GM12891 (cell line): ENCODE results near the gene SYCP2L.
"Not testable (repeated sequence)": the region's sequence is repeated elsewhere in the genome, so short reads cannot be mapped to it uniquely, and the experiment has no call there.

Experiments used
- DNase-seq: peaks from one replicate; pipeline ENCODE4 v3.0.0; 2011; ENCODE audit warnings: low spot score; ENCODE audit not compliant: insufficient read length
- FAIRE-seq: peaks from 2 replicates; lab custom pipeline; 2011; peaks lifted over from hg19 to GRCh38; lab: Jason Lieb, UNC
- PAX5 ChIP-seq: IDR thresholded peaks from 2 replicates; pipeline ENCODE4 v1.6.1; 2011; ENCODE audit warnings: low read length, moderate library complexity, mild to moderate bottlenecking; ENCODE audit not compliant: insufficient read depth, severe bottlenecking
- POLR2A ChIP-seq: IDR thresholded peaks from 2 replicates; pipeline ENCODE4 v1.6.1; 2011; ENCODE audit warnings: low read depth, low read length, control low read depth
- POLR2AphosphoS5 ChIP-seq: IDR thresholded peaks from 2 replicates; pipeline ENCODE4 v1.6.1; 2011; ENCODE audit warnings: low read depth, low read length, control low read depth
- POU2F2 ChIP-seq: IDR thresholded peaks from 2 replicates; pipeline ENCODE4 v1.6.1; 2011; ENCODE audit warnings: low read depth, mild to moderate bottlenecking, control low read depth, low read length, moderate library complexity
- SPI1 ChIP-seq: IDR thresholded peaks from 2 replicates; pipeline ENCODE4 v1.6.1; 2011; ENCODE audit warnings: low read depth, low read length, control low read depth
- TAF1 ChIP-seq: IDR thresholded peaks from 2 replicates; pipeline ENCODE4 v1.6.1; 2011; ENCODE audit warnings: low read depth, low read length, control low read depth

The SYCP2L gene

GRCh38 chr6:10877871-10878270 lies 9.0 kb upstream of the SYCP2L start:
- no peak for TF ChIP-seq TAF1
- no peak for TF ChIP-seq PAX5
- no peak for TF ChIP-seq POLR2A
- no peak for FAIRE-seq
- no peak for DNase-seq

- DNase-seq (no peak), FAIRE-seq (no peak)
- no peak for TF ChIP-seq POU2F2
- TF ChIP-seq TAF1: no peak
- TF ChIP-seq POLR2A: no peak
- TF ChIP-seq POLR2AphosphoS5: no peak
- TF ChIP-seq PAX5: no peak
- TF ChIP-seq SPI1: no peak
Observed at GRCh38 chr6:10880366-10880765, 6.5 kb upstream of the SYCP2L start.

DNA sequence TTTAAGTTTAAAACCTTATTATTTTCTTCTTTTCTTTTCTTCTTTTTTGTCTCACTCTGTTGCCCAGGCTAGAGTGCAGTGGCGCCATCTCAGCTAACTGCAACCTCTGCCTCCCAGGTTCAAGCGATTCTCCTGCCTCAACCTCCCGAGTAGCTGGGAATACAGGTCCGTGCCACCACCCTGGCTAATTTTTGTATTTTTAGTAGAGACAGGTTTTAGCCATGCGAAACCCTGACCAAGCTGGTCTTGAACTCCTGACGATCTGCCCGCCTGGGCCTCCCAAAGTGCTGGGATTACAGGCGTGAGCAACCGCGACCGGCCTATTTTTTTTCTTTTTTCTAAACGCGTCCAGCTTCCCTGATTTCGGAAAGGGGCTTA lies 4.6 kb upstream of the SYCP2L start:
- not testable (repeated sequence) for DNase-seq, FAIRE-seq

- FAIRE-seq: no peak
- no peak for TF ChIP-seq POU2F2
- TF ChIP-seq POLR2AphosphoS5: no peak
- TF ChIP-seq POLR2A: no peak
- no peak for TF ChIP-seq SPI1
- TF ChIP-seq PAX5: no peak
- no peak for TF ChIP-seq TAF1
Observed at GRCh38 chr6:10882657-10883171, 4.1 kb upstream of the SYCP2L start.

DNA sequence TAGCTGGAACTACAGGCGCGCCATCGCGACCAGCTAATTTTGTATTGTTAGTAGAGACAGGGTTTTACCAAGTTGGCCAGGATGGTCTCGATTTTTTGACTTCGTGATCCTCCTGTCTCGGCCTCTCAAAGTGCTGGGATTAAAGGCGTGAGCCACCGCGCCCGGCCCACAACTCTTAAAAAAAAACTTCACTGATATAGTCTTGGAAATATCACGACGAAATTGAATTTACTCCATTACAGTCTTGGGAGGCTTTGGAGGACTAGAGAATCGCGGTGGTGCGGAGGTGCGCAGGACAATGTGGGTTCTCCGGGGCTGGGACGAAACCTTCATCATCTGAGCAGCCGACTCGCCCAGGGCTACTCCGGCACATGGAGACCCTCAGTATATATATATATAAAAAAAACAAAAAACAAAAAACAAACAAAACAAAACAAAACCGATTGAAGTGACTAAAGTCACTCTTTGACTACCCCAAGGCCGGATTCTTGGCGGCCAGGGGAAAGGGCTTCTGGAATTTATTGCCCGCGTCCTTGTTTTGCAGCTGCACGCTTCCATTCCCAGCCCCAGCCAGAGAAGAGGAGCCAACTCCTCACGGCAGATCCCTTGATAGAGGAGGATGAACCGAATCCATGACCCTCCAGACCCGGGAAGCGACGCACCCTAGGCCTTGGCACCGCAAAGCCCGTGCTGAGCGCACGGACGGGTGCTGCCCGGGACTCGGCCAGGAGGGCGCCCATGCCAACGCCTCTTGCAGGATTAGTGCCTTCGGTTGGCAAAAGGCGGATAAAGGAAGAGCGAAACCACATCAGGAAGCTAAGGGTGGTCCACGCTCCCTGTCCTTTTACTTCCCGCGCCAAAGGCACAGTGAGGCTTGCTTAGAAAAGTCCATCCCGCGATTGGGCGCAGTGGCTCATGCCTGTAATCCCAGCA lies 3.3 kb upstream of the SYCP2L start:
- no peak for TF ChIP-seq POLR2AphosphoS5
- no peak for TF ChIP-seq PAX5
- TF ChIP-seq POU2F2: no peak
- no peak for TF ChIP-seq POLR2A
- no peak for TF ChIP-seq TAF1
- TF ChIP-seq SPI1: no peak
- DNase-seq (no peak), FAIRE-seq (no peak)

More at GRCh38 chr6:10882657-10883171, 4.1 kb upstream of the SYCP2L start:
- no peak for DNase-seq

- DNase-seq (no peak), FAIRE-seq (no peak)
- no peak for TF ChIP-seq SPI1
- TF ChIP-seq TAF1: no peak
- TF ChIP-seq PAX5: no peak
- TF ChIP-seq POU2F2: no peak
- TF ChIP-seq POLR2AphosphoS5: no peak
- TF ChIP-seq POLR2A: no peak
Observed at GRCh38 chr6:10884245-10884972, 2.4 kb upstream of the SYCP2L start.

- DNase-seq, FAIRE-seq: not testable (repeated sequence)
Observed at GRCh38 chr6:10886365-10886690, 524 bp upstream of the SYCP2L start.

DNA sequence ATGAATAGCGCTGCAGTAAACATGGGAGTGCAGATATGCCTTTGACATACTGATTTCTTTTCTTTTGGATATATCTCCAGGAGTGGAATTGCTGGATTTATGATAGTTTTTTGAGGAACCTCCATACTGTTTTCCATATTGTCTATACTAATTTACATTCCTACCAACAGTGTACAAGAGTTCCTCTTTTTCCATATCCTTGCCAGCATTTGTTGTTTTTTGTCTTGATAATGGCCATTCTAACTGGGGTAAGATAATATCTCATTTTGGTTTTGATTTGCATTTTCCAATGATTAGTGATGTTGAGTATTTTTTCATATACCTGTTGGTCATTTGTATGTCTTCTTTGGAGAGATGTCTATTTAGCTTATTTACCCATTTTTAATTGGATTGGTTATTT lies 3.3 kb downstream of the SYCP2L start:
- DNase-seq (no peak), FAIRE-seq (no peak)
- no peak for TF ChIP-seq POLR2AphosphoS5
- TF ChIP-seq PAX5: no peak
- no peak for TF ChIP-seq SPI1
- no peak for TF ChIP-seq POU2F2
- TF ChIP-seq TAF1: no peak
- no peak for TF ChIP-seq POLR2A

- TF ChIP-seq POLR2AphosphoS5 (no peak), TAF1 (no peak), POU2F2 (no peak), POLR2A (no peak), PAX5 (no peak), SPI1 (no peak)
- DNase-seq (no peak), FAIRE-seq (no peak)
Observed at GRCh38 chr6:10891960-10892359, 5.1 kb downstream of the SYCP2L start.

- FAIRE-seq: no peak
- TF ChIP-seq POU2F2: no peak
- no peak for TF ChIP-seq TAF1
- no peak for TF ChIP-seq SPI1
- TF ChIP-seq POLR2A: no peak
- no peak for TF ChIP-seq PAX5
- TF ChIP-seq POLR2AphosphoS5: no peak
- no peak for DNase-seq
Observed at GRCh38 chr6:10894958-10895357, 8.1 kb downstream of the SYCP2L start.
